Astrocyte (in vitro differentiated cells and primary cell): Measurements from ENCODE around the gene PLA2G4A. TPM values are rescaled to one million over a fixed set of nuclear protein-coding genes. Genes with fewer than 3 reads are reported as not detected.
A peak's percentile ranks its signal among the peaks of the same experiment; 100 is the strongest.

ENCODE experiments used
- DNase-seq: peaks from one replicate; pipeline ENCODE4 v3.0.0-alpha.2; 2010; ENCODE audit warnings: low read depth
- FAIRE-seq: peaks from 2 replicates; lab custom pipeline; 2011; peaks lifted over from hg19 to GRCh38; lab: Jason Lieb, UNC
- H2AFZ ChIP-seq: 2 replicates; pipeline ENCODE4 v1.6.0; 2012; ENCODE audit warnings: low read depth, low read length, inconsistent platforms
- H3K27ac ChIP-seq: 2 replicates; pipeline ENCODE4 v1.5.1; 2011; ENCODE audit warnings: low read depth, low read length, inconsistent platforms
- H3K27me3 ChIP-seq: 2 replicates; pipeline ENCODE4 v1.6.0; 2011; ENCODE audit warnings: low read length, inconsistent platforms; ENCODE audit not compliant: insufficient read depth
- H3K36me3 ChIP-seq: 2 replicates; pipeline ENCODE4 v1.5.1; 2011; ENCODE audit warnings: low read length, inconsistent platforms; ENCODE audit not compliant: insufficient read depth
- H3K4me1 ChIP-seq: 2 replicates; pipeline ENCODE4 v1.5.1; 2011; ENCODE audit warnings: low read length, inconsistent platforms; ENCODE audit not compliant: insufficient read depth
- H3K4me2 ChIP-seq: 2 replicates; pipeline ENCODE4 v1.6.0; 2012; ENCODE audit warnings: low read length, inconsistent platforms
- H3K4me3 ChIP-seq: 2 replicates; pipeline ENCODE4 v1.5.1; 2011; ENCODE audit warnings: low read depth, mild to moderate bottlenecking, low read length, inconsistent platforms; ENCODE audit not compliant: insufficient read depth
- H3K79me2 ChIP-seq: 2 replicates; pipeline ENCODE4 v1.6.0; 2012; ENCODE audit warnings: mild to moderate bottlenecking, low read length, inconsistent platforms; ENCODE audit not compliant: insufficient read depth
- H3K9ac ChIP-seq: 2 replicates; pipeline ENCODE4 v1.6.0; 2012; ENCODE audit warnings: mild to moderate bottlenecking, low read length, inconsistent platforms
- H3K9me3 ChIP-seq: 2 replicates; pipeline ENCODE4 v1.5.1; 2012; ENCODE audit warnings: low read depth, mild to moderate bottlenecking, low read length, inconsistent platforms; ENCODE audit not compliant: insufficient read depth
- H4K20me1 ChIP-seq: 2 replicates; pipeline ENCODE4 v1.6.0; 2012; ENCODE audit warnings: low read length, inconsistent platforms; ENCODE audit not compliant: insufficient read depth
- H3K27ac Mint-ChIP-seq: one replicate; pipeline ENCODE4 v1.8.0; 2021; ENCODE audit warnings: mild to moderate bottlenecking, mixed read lengths; ENCODE audit not compliant: unreplicated experiment
- H3K27me3 Mint-ChIP-seq: one replicate; pipeline ENCODE4 v1.8.0; 2021; ENCODE audit warnings: low read depth, mixed read lengths; ENCODE audit not compliant: unreplicated experiment
- H3K36me3 Mint-ChIP-seq: one replicate; pipeline ENCODE4 v1.8.0; 2021; ENCODE audit warnings: low read depth, mixed read lengths; ENCODE audit not compliant: unreplicated experiment
- H3K4me1 Mint-ChIP-seq: one replicate; pipeline ENCODE4 v1.8.0; 2021; ENCODE audit warnings: low read depth, mixed read lengths; ENCODE audit not compliant: unreplicated experiment
- H3K4me3 Mint-ChIP-seq: one replicate; pipeline ENCODE4 v1.8.0; 2021; ENCODE audit warnings: mild to moderate bottlenecking, moderate library complexity, mixed read lengths; ENCODE audit not compliant: unreplicated experiment
- H3K9me3 Mint-ChIP-seq: one replicate; pipeline ENCODE4 v1.8.0; 2021; ENCODE audit warnings: mild to moderate bottlenecking, mixed read lengths; ENCODE audit not compliant: unreplicated experiment
- EZH2 ChIP-seq: IDR thresholded peaks from 2 replicates; pipeline ENCODE4 v1.6.1; 2012; ENCODE audit warnings: mild to moderate bottlenecking, low read length, inconsistent platforms; ENCODE audit not compliant: insufficient read depth
- total RNA-seq: library from RNA; stranded (reverse); gene quantifications from 2 replicates; pipeline ENCODE4 v1.2.1, GENCODE V29; 2021
- TF ChIP-seq, protein P1 (sequence below): IDR thresholded peaks from 2 replicates; pipeline ENCODE4 v1.5.1; 2011; ENCODE audit warnings: low read depth, mild to moderate bottlenecking, inconsistent platforms, low read length, moderate library complexity; ENCODE audit not compliant: insufficient read depth

Gene PLA2G4A
- total RNA-seq, 1 donor from 2014 or later: 1.4 TPM

DNA sequence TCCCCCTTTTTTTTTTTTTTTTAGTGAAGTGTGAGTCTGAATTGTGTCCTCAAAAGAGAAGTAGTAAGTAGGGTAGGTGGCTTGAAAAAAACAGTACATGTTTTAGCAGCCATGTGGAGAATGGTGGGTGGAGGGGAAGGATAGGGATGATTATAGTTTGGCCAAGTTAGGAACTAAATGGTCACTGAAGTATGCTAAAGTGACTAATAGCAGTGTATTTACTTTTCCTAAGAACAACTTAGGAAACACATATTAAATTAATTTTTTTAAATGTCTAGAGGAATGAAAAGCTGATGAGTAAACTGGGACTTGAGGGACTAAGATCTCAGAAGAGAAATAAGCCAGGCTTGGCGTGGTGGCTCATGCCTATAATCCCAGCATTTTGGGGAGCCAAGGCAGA is 55.5 kb downstream of the PLA2G4A start:
- no peak for TF ChIP-seq EZH2
- TF ChIP-seq, protein P1, sequence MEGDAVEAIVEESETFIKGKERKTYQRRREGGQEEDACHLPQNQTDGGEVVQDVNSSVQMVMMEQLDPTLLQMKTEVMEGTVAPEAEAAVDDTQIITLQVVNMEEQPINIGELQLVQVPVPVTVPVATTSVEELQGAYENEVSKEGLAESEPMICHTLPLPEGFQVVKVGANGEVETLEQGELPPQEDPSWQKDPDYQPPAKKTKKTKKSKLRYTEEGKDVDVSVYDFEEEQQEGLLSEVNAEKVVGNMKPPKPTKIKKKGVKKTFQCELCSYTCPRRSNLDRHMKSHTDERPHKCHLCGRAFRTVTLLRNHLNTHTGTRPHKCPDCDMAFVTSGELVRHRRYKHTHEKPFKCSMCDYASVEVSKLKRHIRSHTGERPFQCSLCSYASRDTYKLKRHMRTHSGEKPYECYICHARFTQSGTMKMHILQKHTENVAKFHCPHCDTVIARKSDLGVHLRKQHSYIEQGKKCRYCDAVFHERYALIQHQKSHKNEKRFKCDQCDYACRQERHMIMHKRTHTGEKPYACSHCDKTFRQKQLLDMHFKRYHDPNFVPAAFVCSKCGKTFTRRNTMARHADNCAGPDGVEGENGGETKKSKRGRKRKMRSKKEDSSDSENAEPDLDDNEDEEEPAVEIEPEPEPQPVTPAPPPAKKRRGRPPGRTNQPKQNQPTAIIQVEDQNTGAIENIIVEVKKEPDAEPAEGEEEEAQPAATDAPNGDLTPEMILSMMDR: no peak
- H3K4me3 ChIP-seq: no peak overlapping the region
- Mint-ChIP-seq H3K27ac (no peak overlapping the region), H3K9me3 (no peaks in the 10 kb centered on the region), H3K4me1 (peaks cover 12% of the 10 kb centered on the region), H3K4me3 (no peak overlapping the region), H3K36me3 (no peaks in the 10 kb centered on the region), H3K27me3 (no peaks in the 10 kb centered on the region)
- H3K36me3 ChIP-seq: no peaks in the 10 kb centered on the region
- DNase-seq: peak; percentile 47
- no peak overlapping the region for H3K9ac ChIP-seq
- no peak for FAIRE-seq
- H3K9me3 ChIP-seq: no peaks in the 10 kb centered on the region
- no peaks in the 10 kb centered on the region for H3K79me2 ChIP-seq
- H3K4me1 ChIP-seq: no peaks in the 10 kb centered on the region
- H3K4me2 ChIP-seq: no peak overlapping the region
- no peaks in the 10 kb centered on the region for H4K20me1 ChIP-seq
- H3K27me3 ChIP-seq: no peaks in the 10 kb centered on the region
- H3K27ac ChIP-seq: no peak overlapping the region
- no peak overlapping the region for H2AFZ ChIP-seq

DNA sequence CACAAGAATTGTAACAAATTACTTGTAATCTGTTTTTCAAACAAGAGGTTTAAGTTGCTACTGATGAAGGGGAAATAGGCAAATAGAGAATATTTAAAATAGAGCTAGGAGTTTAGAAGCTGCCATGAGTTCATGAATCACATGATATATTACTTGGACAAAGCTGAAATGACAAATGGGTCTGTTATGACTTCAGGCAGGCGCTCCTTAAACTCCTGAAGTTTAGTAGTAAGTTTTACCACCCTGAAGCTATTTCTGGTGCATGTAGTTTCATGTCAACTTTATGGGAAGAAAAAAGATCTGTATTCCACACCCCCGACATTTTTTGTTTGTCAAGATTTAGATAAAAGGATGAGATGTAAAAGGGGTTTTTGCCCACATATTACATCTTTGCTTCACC is 58.5 kb downstream of the PLA2G4A start:
- Histone ChIP-seq H3K36me3 (no peaks in the 10 kb centered on the region), H4K20me1 (no peaks in the 10 kb centered on the region), H3K9ac (no peak overlapping the region), H3K4me2 (no peak overlapping the region), H3K9me3 (no peaks in the 10 kb centered on the region), H3K27me3 (no peaks in the 10 kb centered on the region), H3K27ac (no peak overlapping the region), H3K4me1 (no peaks in the 10 kb centered on the region), H2AFZ (no peak overlapping the region), H3K79me2 (no peaks in the 10 kb centered on the region), H3K4me3 (no peak overlapping the region)
- FAIRE-seq: no peak
- Mint-ChIP-seq H3K9me3 (no peaks in the 10 kb centered on the region), H3K4me1 (peaks cover 6% of the 10 kb centered on the region), H3K27ac (no peak overlapping the region), H3K27me3 (no peaks in the 10 kb centered on the region), H3K4me3 (no peak overlapping the region), H3K36me3 (no peaks in the 10 kb centered on the region)
- peak; percentile 60 for DNase-seq
- TF ChIP-seq, protein P1: no peak
- no peak for TF ChIP-seq EZH2

DNA sequence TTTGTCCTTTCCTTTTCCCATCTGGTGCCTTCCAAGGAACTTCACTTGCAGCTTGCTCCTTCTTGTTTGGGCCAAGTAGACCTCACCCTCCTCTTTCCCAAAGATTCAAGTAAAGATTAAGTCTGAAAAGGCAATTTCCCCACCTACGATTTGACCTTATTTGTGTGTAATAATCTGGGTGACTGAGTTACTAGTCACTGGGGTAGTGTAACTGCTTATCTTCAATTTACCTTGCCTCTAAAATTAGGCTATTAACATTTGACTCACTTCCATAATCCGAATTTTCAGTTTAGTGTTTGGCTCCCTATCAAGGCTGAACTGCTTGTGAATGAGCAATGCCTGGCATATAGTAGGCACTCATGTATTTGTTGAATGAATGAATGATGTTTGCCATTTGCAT is 59.6 kb downstream of the PLA2G4A start:
- Histone ChIP-seq H2AFZ (no peak overlapping the region), H3K36me3 (no peaks in the 10 kb centered on the region), H3K79me2 (no peaks in the 10 kb centered on the region), H4K20me1 (no peaks in the 10 kb centered on the region), H3K27me3 (no peaks in the 10 kb centered on the region), H3K9ac (no peak overlapping the region), H3K9me3 (no peaks in the 10 kb centered on the region), H3K4me2 (no peak overlapping the region), H3K4me1 (no peaks in the 10 kb centered on the region), H3K4me3 (no peak overlapping the region), H3K27ac (no peak overlapping the region)
- TF ChIP-seq EZH2: no peak
- TF ChIP-seq, protein P1: no peak
- Mint-ChIP-seq H3K9me3 (no peaks in the 10 kb centered on the region), H3K27me3 (no peaks in the 10 kb centered on the region), H3K36me3 (no peaks in the 10 kb centered on the region), H3K4me3 (no peak overlapping the region), H3K27ac (no peak overlapping the region), H3K4me1 (no peaks in the 10 kb centered on the region)
- FAIRE-seq: no peak
- DNase-seq: no peak
